Measurements from ENCODE around the gene CEP295NL. TPM values are rescaled to one million over a fixed set of nuclear protein-coding genes. Genes with fewer than 3 reads are reported as not detected.

The CEP295NL gene
- total RNA-seq, 1 experiment from 2014 or later, result 1.9 TPM

DNA sequence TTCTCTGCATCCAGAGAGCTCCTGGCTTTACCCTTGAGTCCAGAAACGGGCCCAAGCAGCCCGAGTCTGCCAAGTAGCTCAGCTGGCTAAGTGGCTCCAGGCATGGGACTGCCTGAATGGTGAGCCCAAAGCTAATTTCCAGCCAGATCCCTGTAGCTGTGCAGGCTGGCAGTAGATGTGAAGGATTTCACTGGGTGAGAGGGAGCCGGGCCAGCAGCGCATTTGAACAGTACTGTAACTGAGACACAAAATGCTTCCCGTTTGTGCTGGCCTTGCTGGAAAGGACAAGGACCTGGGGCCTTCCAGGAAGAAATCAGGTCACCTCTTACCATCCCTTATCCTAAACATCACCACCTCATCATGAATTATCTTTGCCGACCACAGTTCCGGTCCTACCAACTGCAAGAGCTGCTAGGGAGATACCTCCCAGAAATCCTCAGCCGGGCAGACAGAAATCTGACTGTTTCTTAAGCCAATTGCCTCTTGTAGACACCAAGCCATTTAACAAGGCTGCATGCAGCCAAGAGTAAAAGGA lies 18.5 kb upstream of the CEP295NL start:
- ATAC-seq, result no peak
- no peak overlapping the region for H2AFZ ChIP-seq (ENCODE audit: low read depth, low read length, poor library complexity, severe bottlenecking)
- H4K20me1 ChIP-seq (ENCODE audit: insufficient read depth), result no peaks in the 10 kb centered on the region
- peaks cover 15 to 51% of the 10 kb centered on the region in 2 experiments for H3K4me1 ChIP-seq (ENCODE audit: control insufficient read depth in 1 of 2, insufficient read depth in 2 of 2, low read length in 2 of 2)
- H3K79me2 ChIP-seq (ENCODE audit: insufficient read depth, low read length), result peaks cover 53% of the 10 kb centered on the region; the same call in 1 of the 2 replicates
- no peak overlapping the region for H3K4me2 ChIP-seq (ENCODE audit: low read length)
- H3K4me3 ChIP-seq (replicated peaks in 1 of 2; ENCODE audit: low read depth in 1 of 2, low read length in 2 of 2), result no peak overlapping the region
- POLR2A ChIA-PET, result no interaction called here
- no peaks in the 10 kb centered on the region for H3K9me3 ChIP-seq (ENCODE audit: control insufficient read depth in 1 of 2, insufficient read depth in 1 of 2, low read depth in 1 of 2, low read length in 2 of 2)
- peaks cover 0 to 5% of the 10 kb centered on the region in 2 experiments; a peak in 2 of 4 replicates for H3K36me3 ChIP-seq (ENCODE audit: control insufficient read depth in 1 of 2, insufficient read depth in 2 of 2, low read length in 2 of 2)
- no peak for TF ChIP-seq CBX3 (IDR thresholded peaks at IDR 0.05; ENCODE audit: low read depth)
- TF ChIP-seq ZBTB33 (IDR thresholded peaks at IDR 0.05; ENCODE audit: extremely low read depth, insufficient replicate concordance, low read length), result no peak
- TF ChIP-seq ZFX (IDR thresholded peaks at IDR 0.05), result no peak
- RAD21 ChIA-PET (ENCODE audit: low non-redundant PET in 1 of 2, low total read pairs in 2 of 2, uncharacterized antibody in 2 of 2, unreplicated experiment in 2 of 2), result no interaction called here
- no peak for DNase-seq (ENCODE audit: low read depth, low spot score)
- intact Hi-C loops (cut with micrococcal nuclease), result loop anchor here (5.0 kb wide), 1 partner anchor 54 kb away; no protein-coding TSS in a partner anchor
- H3K9me2 ChIP-seq (ENCODE audit: insufficient read depth), result no peaks in the 10 kb centered on the region
- CTCF ChIA-PET, result interaction anchor here (1.0 kb wide), 1 partner anchor 92 kb away, joined by 3 read pairs; no protein-coding TSS in a partner anchor
- H3K27ac ChIP-seq (ENCODE audit: low read depth, low read length), result no peak overlapping the region
- no peaks in the 10 kb centered on the region for H3K27me3 ChIP-seq (ENCODE audit: insufficient read depth, low read length)
- no TSS peak for BruUV-seq (replicated peaks)
- H3K9ac ChIP-seq (ENCODE audit: low read length), result no peak overlapping the region

- no peaks in the 10 kb centered on the region for H4K20me1 ChIP-seq (ENCODE audit: insufficient read depth)
- no TSS peak for BruUV-seq (replicated peaks)
- H3K9ac ChIP-seq (ENCODE audit: low read length), result no peak overlapping the region
- no peak for TF ChIP-seq YY1 (IDR thresholded peaks at IDR 0.05; ENCODE audit: extremely low read depth, insufficient replicate concordance, low read depth, low read length)
- no peak for TF ChIP-seq CBX3 (IDR thresholded peaks at IDR 0.05; ENCODE audit: low read depth)
- no peak for TF ChIP-seq SRF (IDR thresholded peaks at IDR 0.05; ENCODE audit: low read depth)
- no peak for TF ChIP-seq SIN3A (IDR thresholded peaks at IDR 0.05; ENCODE audit: low read depth)
- no peak for TF ChIP-seq JUND (IDR thresholded peaks at IDR 0.05)
- TF ChIP-seq FOSL1 (IDR thresholded peaks at IDR 0.05; ENCODE audit: low read depth), result no peak
- no peak for TF ChIP-seq ELF1 (IDR thresholded peaks at IDR 0.05; ENCODE audit: borderline replicate concordance, low read depth)
- TF ChIP-seq, protein P1, sequence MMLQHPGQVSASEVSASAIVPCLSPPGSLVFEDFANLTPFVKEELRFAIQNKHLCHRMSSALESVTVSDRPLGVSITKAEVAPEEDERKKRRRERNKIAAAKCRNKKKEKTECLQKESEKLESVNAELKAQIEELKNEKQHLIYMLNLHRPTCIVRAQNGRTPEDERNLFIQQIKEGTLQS (IDR thresholded peaks at IDR 0.05), result no peak
- no peak for TF ChIP-seq POLR2AphosphoS5 (IDR thresholded peaks at IDR 0.05; ENCODE audit: low read depth, low read length)
- TF ChIP-seq ZFX (IDR thresholded peaks at IDR 0.05), result no peak
- intact Hi-C loops (cut with micrococcal nuclease), result loop anchor here (5.0 kb wide), 1 partner anchor 53 kb away; no protein-coding TSS in a partner anchor
- peaks cover 61% of the 10 kb centered on the region; the same call in 1 of the 2 replicates for H3K79me2 ChIP-seq (ENCODE audit: insufficient read depth, low read length)
- no peaks in the 10 kb centered on the region for H3K9me2 ChIP-seq (ENCODE audit: insufficient read depth)
- ChIA-PET RAD21 (ENCODE audit: low non-redundant PET in 1 of 2, low total read pairs in 2 of 2, uncharacterized antibody in 2 of 2, unreplicated experiment in 2 of 2) (no interaction called here), POLR2A (no interaction called here), CTCF (no interaction called here)
- no peak overlapping the region for H3K27ac ChIP-seq (ENCODE audit: low read depth, low read length)
- no peak for ATAC-seq
- no peak overlapping the region for H3K4me3 ChIP-seq (replicated peaks in 1 of 2; ENCODE audit: low read depth in 1 of 2, low read length in 2 of 2)
- H3K27me3 ChIP-seq (ENCODE audit: insufficient read depth, low read length), result no peaks in the 10 kb centered on the region
- H2AFZ ChIP-seq (ENCODE audit: low read depth, low read length, poor library complexity, severe bottlenecking), result no peak overlapping the region
- DNase-seq (ENCODE audit: low read depth, low spot score), result no peak
- H3K4me2 ChIP-seq (ENCODE audit: low read length), result no peak overlapping the region
- H3K9me3 ChIP-seq (ENCODE audit: control insufficient read depth in 1 of 2, insufficient read depth in 1 of 2, low read depth in 1 of 2, low read length in 2 of 2), result no peaks in the 10 kb centered on the region
- peaks cover 0 to 5% of the 10 kb centered on the region in 2 experiments; a peak in 2 of 4 replicates for H3K36me3 ChIP-seq (ENCODE audit: control insufficient read depth in 1 of 2, insufficient read depth in 2 of 2, low read length in 2 of 2)
- H3K4me1 ChIP-seq (ENCODE audit: control insufficient read depth in 1 of 2, insufficient read depth in 2 of 2, low read length in 2 of 2), result peaks cover 17 to 52% of the 10 kb centered on the region in 2 experiments
Observed at GRCh38 chr17:78920528-78920927, 17.5 kb upstream of the CEP295NL start.

All from HCT116 (cell line).